Stimulated activated CD4-positive, alpha-beta T cell treated with anti-CD3 and anti-CD28 coated beads, Interleukin-2, amount 100 ng/mL, for 24 hours (primary cell): ENCODE data around the gene SMYD2.

Experiments
- DNase-seq, 2 donors: peaks; one replicate each; pipeline ENCODE4 v3.0.0-alpha.2; 2020

Gene SMYD2, protein sequence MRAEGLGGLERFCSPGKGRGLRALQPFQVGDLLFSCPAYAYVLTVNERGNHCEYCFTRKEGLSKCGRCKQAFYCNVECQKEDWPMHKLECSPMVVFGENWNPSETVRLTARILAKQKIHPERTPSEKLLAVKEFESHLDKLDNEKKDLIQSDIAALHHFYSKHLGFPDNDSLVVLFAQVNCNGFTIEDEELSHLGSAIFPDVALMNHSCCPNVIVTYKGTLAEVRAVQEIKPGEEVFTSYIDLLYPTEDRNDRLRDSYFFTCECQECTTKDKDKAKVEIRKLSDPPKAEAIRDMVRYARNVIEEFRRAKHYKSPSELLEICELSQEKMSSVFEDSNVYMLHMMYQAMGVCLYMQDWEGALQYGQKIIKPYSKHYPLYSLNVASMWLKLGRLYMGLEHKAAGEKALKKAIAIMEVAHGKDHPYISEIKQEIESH

GRCh38 chr1:214281021-214281719, at the start of gene SMYD2:
Gene SMYD2, plus strand, starts transcription at chr1:214281159. Its CDS starts 96 bp downstream, at chr1:214281255.
- DNase-seq = peak; percentile 67 to 70

GRCh38 chr1:214233856-214234634, 46.9 kb upstream of the SMYD2 start:
- DNase-seq = no peak

GRCh38 chr1:214234635-214235025, 46.3 kb upstream of the SMYD2 start:
- no peak for DNase-seq

DNA sequence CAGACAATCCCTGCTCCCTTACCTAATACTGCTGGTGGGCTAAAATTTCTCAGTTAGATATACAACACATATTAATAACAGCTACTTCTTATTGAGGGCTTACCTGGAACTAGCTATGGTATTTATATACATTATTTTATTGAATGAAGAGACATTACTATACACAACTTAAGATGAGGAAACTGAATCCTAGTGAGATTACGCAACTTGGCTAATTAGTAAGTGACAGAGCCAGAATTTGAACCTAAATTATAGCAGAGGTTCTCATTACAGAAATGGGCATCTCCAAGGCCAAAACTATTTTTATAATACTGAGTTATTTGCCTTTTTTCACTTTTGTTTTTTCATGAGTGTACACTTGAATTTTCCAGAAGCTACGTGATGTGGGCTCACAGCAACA, 44.5 kb upstream of the SMYD2 start:
- DNase-seq = no peak

- no peak for DNase-seq
Observed at GRCh38 chr1:214241060-214241459, 39.9 kb upstream of the SMYD2 start.

DNA sequence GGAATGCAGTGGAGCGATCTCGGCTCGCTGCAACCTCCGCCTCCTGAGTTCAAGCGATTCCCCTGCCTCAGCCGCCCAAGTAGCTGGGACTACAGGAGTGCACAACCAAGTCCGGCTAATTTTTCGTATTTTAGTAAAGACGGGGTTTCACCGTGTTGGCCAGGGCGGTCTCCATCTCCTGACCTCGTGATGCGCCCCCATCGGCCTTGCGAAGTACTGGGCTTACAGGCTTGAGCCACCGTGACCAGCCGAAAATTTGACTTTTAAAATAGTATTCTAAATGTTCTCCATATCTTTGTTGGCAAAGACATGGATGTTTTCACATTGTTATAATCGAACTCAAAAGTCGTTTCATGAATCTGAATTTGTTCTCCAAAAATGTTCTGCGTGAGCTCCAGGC, 36.7 kb upstream of the SMYD2 start:
- DNase-seq = no peak

- no peak for DNase-seq
Observed at GRCh38 chr1:214244841-214245240, 36.1 kb upstream of the SMYD2 start.

DNA sequence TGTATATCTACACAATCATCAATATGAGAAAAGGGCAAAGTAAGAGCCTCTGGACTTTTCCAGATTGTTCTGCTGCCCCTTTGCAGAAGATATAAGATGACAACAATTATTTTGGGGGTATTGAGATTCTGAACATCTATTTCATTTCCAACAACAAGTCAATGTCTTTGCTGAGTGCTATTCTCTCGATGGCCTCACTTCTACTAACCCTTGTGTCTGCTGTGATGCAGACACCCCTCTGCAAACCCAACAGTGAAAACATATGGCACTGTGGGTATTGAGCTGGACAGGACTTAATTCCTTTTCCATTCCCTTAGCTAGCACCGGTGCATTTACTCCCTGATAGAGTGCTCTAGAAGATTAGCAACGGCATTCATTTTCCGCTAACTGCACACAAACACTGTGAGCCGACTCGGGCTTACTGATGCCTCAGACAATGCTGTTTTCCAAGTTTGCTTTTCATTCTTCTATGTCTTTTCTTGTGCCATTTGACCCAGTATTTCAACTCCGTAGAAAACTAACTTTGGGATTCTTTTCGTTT, 33.4 kb upstream of the SMYD2 start:
- no peak for DNase-seq

DNA sequence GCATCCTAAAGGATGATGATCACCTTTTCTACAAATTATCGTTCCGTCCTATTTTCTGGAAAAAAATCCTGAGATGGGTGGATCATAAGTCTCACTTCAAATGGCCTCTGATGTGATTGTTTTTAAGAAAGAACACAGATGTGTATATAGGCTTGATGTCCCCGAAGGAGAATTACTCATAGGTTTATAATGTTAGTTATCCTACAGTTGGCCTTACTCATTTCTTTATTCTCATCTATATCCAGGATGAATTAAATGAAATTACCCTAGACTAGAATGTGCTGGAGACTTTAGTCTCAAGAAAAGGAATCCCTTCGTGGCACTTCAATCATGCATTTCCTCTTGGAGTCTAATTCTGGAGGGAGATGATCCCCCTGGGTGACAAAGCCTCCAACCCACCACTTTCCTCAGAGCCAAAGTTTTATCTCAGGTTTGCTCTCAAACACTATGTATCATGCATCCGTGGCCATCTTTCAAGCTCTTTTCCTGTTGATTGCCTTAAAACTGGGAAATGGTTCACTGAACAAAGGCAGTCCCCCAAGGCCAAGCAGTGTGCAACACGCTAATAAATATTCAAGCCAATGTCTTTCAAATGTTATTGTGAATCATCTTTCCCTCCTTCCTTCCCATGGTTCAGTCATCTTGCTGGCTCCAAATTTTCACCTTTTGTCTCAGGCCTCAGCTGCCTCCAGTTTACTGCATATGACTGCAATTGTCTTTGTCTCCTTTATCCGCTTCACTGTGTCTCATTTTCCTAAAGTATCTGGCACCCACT, 32.5 kb upstream of the SMYD2 start:
- no peak for DNase-seq

GRCh38 chr1:214249651-214250050, 31.3 kb upstream of the SMYD2 start:
- DNase-seq = no peak

DNA sequence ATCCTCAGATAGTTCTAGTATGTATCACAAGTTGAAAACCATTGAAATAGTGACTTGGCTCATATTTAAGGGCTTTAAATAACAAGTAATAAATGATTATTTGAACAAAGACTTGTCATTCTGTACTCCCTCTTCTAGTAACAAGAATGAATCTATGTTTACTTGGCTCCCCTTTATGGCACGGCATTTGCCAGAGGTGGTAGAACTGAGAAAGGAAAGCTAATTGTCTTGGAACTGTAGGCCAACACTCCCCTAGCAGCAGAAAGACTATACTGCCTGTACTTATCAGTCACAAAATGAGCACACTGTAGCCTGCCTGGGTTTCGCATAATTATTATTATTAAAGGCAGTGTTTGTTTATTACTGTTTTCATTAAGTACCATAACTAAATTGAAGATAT, 29.6 kb upstream of the SMYD2 start:
- DNase-seq = no peak

DNA sequence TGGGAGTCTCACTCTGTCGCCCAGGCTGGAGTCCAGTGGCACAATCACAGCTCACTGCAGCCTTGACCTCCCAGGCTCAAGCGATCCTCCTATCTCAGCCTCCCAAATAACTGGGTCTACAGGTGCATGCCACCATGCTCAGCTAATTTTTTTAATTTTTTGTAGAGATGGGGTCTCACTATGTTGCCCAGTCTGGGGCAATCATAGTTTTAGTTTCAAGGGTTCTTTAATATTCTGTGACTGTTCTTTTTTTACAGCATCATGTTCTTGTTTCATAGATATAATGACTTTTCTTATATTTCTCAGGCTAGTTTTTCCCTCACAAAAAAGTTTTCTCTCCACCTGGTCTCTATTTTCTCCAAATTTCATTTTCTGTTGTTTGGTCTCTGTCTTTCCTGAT, 25.4 kb upstream of the SMYD2 start:
- no peak for DNase-seq

GRCh38 chr1:214259353-214259977, 21.5 kb upstream of the SMYD2 start:
- DNase-seq = no peak

- DNase-seq = no peak
Observed at GRCh38 chr1:214260561-214261205, 20.3 kb upstream of the SMYD2 start.

DNA sequence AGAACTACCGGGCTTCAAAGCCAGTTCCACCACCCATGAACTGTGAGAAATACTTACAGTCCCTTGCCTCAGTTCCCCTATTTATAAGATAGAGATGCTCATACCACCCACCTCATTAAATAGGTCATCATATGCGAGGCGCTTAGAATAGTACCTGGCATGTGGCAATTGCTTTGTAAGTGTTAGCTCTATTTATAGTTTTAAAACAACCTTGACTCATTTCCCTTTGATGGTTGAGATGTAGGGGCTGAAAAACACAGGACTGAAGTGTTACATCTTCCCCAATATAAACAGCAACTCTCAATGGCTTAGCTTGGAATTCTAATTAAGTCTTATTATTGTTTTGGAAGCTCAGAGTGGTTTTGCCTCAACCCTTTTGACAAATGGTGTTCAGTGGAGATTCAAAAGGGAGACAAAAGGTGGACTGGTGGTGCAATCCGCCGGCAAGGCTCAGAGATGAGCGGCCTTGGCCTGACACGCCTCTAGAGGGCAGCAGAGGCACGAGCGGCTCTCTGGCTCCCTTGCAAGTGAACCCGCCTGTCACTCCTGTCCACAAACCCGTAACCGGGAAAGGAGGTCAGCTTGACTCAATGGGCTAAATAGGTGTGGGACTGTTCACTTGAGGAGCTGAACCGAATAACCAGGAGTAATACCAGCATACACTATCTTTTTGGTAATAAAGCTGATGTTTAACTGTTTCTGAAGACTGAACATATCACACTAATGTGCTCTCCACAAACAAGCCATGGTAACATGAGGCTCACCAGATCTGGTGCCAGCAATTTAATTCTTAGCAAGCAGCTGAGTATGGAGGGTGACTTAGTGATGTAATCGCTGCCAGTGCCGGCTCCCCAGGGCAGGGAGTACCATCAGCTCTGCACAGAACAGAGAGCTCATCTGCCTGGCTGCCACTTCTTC, 19.5 kb upstream of the SMYD2 start:
- peak; percentile 86 to 88 for DNase-seq

GRCh38 chr1:214264196-214264595, 16.8 kb upstream of the SMYD2 start:
- DNase-seq = no peak

DNA sequence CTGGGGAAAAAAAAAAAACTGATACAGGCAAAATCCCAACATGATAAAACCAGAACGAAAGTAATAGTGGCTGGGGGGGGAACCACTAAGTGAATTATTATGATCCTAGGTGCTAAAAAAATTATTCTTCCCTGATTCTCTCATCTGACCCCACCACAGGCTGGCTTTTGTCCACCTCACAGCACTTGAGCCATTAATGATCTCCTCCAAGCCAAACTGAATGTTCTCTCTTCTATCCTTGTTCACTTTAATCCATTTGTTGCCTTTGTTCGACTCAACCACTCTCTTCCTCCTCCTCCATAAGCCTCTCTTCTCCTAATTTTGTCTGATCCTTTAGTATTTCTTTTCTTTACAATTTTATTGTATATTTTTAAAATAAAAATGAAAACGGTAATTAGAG, 16.0 kb upstream of the SMYD2 start:
- DNase-seq = no peak

- DNase-seq = no peak
Observed at GRCh38 chr1:214270097-214270650, 10.8 kb upstream of the SMYD2 start.

DNA sequence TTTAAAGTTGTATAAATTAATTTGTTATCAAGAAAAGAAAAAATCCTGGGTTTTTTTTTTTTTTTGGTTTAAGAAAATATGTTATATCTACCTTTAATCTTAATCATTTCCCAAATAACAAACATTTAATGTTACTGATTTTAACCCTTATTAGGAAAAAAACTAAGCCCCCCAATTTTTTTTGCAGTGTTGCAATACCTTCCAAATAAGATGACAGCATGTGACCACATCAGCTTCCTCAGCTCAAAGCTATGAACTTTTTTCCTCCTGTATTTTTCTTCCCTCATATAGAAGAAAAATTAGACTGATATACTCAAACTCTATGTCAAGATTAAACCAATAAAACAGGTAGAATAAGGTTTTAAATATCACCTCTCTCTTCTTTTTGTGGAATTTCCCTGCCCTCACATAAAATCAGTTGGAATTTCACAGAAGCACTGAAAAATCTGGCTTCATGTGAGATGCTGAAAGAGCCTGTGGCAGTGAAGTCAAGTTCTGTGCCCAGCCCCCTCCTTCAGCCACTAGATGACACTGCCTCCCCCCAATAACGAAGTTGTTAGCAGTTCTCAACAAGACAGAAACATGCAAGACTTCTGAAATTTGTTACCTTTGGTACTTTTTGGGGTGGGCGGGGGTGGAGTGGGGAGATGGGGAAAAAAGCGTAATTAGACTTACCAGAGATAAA, 9.6 kb upstream of the SMYD2 start:
- DNase-seq = no peak
